ENCODE data around the gene PRPSAP1.

GRCh38 chr17:76399175-76400172, 45.8 kb upstream of the PRPSAP1 start:
- TF ChIP-seq, protein P1, sequence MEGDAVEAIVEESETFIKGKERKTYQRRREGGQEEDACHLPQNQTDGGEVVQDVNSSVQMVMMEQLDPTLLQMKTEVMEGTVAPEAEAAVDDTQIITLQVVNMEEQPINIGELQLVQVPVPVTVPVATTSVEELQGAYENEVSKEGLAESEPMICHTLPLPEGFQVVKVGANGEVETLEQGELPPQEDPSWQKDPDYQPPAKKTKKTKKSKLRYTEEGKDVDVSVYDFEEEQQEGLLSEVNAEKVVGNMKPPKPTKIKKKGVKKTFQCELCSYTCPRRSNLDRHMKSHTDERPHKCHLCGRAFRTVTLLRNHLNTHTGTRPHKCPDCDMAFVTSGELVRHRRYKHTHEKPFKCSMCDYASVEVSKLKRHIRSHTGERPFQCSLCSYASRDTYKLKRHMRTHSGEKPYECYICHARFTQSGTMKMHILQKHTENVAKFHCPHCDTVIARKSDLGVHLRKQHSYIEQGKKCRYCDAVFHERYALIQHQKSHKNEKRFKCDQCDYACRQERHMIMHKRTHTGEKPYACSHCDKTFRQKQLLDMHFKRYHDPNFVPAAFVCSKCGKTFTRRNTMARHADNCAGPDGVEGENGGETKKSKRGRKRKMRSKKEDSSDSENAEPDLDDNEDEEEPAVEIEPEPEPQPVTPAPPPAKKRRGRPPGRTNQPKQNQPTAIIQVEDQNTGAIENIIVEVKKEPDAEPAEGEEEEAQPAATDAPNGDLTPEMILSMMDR (conservative IDR thresholded peaks at IDR 0.05; ENCODE audit: low read depth, low read length) = no peak
- TF ChIP-seq EZH2 (IDR thresholded peaks at IDR 0.05; ENCODE audit: borderline replicate concordance, low read depth, low read length, poor library complexity, severe bottlenecking) = no peak
